Gastrocnemius medialis (tissue), 4 donors: ENCODE results near the gene CIDEA. TPM values are rescaled to one million over a fixed set of nuclear protein-coding genes. Genes with fewer than 3 reads are reported as not detected.
A peak's percentile ranks its signal among the peaks of the same experiment; 100 is the strongest.

Source experiments
- ATAC-seq, 2 donors: fragments of 150-250 bp; one replicate each; pipeline ENCODE4 v1.9.1; 2016
- DNase-seq, 2 donors: peaks; one replicate each; pipeline ENCODE4 v3.0.0-alpha.2; 2019
- H3K27ac ChIP-seq, 4 donors: fragments of 200-600 bp; sonication (generic); 1 replicate in 1 of 4; 2 replicates in 3 of 4; pipeline ENCODE4 v1.5.1; 2016 to 2018; ENCODE audit warnings: mild to moderate bottlenecking in 2 of 4, moderate library complexity in 1 of 4
- H3K27me3 ChIP-seq, 3 donors: fragments of 200-600 bp; sonication (generic) in 2 of 3; 1 replicate in 1 of 3; 2 replicates in 2 of 3; pipeline versions ENCODE4 v1.5.1 to v1.6.0; 2016 to 2019; ENCODE audit warnings: mild to moderate bottlenecking in 1 of 3, moderate library complexity in 1 of 3
- H3K36me3 ChIP-seq, 2 donors: fragments of 200-600 bp; sonication (generic) in 1 of 2; one replicate each; pipeline ENCODE4 v1.5.1; 2017 to 2018
- H3K4me1 ChIP-seq, 2 donors: fragments of 200-600 bp; sonication (generic) in 1 of 2; one replicate each; pipeline ENCODE4 v1.5.1; 2016 to 2017; ENCODE audit warnings: mild to moderate bottlenecking in 2 of 2
- H3K4me3 ChIP-seq, 4 donors: fragments of 200-600 bp; sonication (generic) in 3 of 4; 1 replicate in 1 of 4; 2 replicates in 3 of 4; pipeline ENCODE4 v1.5.1; 2016 to 2019; ENCODE audit warnings: mild to moderate bottlenecking in 2 of 4
- H3K9me3 ChIP-seq, 3 donors: fragments of 200-600 bp; sonication (generic) in 2 of 3; 1 replicate in 1 of 3; 2 replicates in 2 of 3; pipeline ENCODE4 v1.5.1; 2016 to 2019
- POLR2A ChIP-seq, 2 donors: fragments of 450-650 bp; IDR thresholded peaks; one replicate each; pipeline ENCODE4 v1.6.1; 2017; ENCODE audit warnings: antibody characterized with exemption in 2 of 2, mild to moderate bottlenecking in 2 of 2, moderate library complexity in 2 of 2
- in situ Hi-C, 4 donors: fragments of 200-750 bp; cut with MboI; loops; one replicate each; pipeline versions ENCODE4 v1.15.0 to v1.8.0; 2017; ENCODE audit warnings: low sequenced_read_pairs in 4 of 4
- intact Hi-C: fragments of 100-400 bp; cut with DNase I; formaldehyde crosslinking; loops from one replicate; pipeline ENCODE4 v1.15.1; 2023; ENCODE audit warnings: low total_unique reads
- total RNA-seq, 4 donors: library from RNA; depleted of rRNA; stranded (reverse); fragments of >200 nt; gene quantifications; one replicate each; pipeline versions ENCODE4 v1.1.0 to v1.2.3, GENCODE V29; 2016
- TF ChIP-seq, protein P1 (sequence below), 5 experiments: fragments of 450-650 bp in 3 of 5; fragments of 200-600 bp in 2 of 5; sonication (generic) in 2 of 5; IDR thresholded peaks in 4 of 5; conservative IDR thresholded peaks in 1 of 5; 1 replicate in 4 of 5; 2 replicates in 1 of 5; pipeline ENCODE4 v1.5.1; 2016 to 2019; ENCODE audit warnings: antibody characterized with exemption in 5 of 5, mild to moderate bottlenecking in 3 of 5, moderate library complexity in 3 of 5

The CIDEA gene
- total RNA-seq, 4 donors from 2014 or later = 0.33 to 7.4 TPM; not detected in 2

DNA sequence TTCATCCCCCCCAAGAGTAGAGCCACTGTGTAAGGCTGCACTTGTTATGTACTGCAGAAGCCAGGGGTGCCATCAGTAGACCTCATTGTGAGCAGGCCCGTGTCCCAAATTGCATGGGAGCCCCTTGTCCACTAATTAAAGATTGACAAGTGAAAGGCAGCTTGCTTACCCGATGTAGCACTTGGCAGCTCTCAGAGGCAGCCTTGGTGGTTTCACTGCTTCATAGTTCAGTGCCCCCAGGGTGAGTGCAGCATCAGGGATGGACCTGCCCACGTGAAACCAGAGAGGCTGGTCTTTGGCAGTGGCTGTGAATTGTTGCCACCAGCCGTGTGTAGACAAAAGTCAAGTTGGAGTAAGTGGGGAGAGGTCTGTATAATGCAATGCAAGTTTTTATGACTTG is 67.2 kb downstream of the CIDEA start:
- peaks cover 0 to 9% of the 10 kb centered on the region in 2 donors for H3K4me1 ChIP-seq
- TF ChIP-seq, protein P1, sequence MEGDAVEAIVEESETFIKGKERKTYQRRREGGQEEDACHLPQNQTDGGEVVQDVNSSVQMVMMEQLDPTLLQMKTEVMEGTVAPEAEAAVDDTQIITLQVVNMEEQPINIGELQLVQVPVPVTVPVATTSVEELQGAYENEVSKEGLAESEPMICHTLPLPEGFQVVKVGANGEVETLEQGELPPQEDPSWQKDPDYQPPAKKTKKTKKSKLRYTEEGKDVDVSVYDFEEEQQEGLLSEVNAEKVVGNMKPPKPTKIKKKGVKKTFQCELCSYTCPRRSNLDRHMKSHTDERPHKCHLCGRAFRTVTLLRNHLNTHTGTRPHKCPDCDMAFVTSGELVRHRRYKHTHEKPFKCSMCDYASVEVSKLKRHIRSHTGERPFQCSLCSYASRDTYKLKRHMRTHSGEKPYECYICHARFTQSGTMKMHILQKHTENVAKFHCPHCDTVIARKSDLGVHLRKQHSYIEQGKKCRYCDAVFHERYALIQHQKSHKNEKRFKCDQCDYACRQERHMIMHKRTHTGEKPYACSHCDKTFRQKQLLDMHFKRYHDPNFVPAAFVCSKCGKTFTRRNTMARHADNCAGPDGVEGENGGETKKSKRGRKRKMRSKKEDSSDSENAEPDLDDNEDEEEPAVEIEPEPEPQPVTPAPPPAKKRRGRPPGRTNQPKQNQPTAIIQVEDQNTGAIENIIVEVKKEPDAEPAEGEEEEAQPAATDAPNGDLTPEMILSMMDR (IDR thresholded peaks at IDR 0.05 in 4 of 5, conservative IDR thresholded peaks at IDR 0.05 in 1 of 5) = no peak
- no peak for TF ChIP-seq POLR2A (IDR thresholded peaks at IDR 0.05)
- DNase-seq (no peak), ATAC-seq (no peak)
- H3K36me3 ChIP-seq = peaks cover 0 to 27% of the 10 kb centered on the region in 2 donors
- no peak overlapping the region for H3K4me3 ChIP-seq
- H3K27ac ChIP-seq = no peak overlapping the region
- no peaks in the 10 kb centered on the region for H3K9me3 ChIP-seq
- intact Hi-C loops = no loop called here
- H3K27me3 ChIP-seq = no peaks in the 10 kb centered on the region
- in situ Hi-C loops = no loop called here

DNA sequence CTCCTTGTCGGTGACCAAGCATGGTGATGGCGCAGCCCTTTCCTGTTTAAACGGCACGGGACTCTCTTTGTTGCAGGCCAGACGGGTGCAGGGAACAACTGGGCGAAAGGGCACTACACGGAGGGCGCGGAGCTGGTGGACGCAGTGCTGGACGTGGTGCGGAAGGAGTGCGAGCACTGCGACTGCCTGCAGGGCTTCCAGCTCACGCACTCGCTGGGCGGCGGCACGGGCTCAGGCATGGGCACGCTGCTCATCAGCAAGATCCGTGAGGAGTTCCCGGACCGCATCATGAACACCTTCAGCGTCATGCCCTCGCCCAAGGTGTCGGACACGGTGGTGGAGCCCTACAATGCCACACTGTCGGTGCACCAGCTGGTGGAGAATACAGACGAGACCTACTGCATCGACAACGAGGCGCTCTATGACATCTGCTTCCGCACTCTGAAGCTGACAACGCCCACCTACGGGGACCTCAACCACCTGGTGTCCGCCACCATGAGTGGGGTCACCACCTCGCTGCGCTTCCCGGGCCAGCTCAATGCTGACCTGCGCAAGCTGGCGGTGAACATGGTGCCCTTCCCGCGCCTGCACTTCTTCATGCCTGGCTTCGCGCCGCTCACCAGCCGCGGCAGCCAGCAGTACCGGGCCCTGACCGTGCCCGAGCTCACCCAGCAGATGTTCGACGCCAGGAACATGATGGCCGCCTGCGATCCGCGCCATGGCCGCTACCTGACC is 71.0 kb downstream of the CIDEA start:
- no peak for DNase-seq
- Histone ChIP-seq H3K27ac (no peak overlapping the region), H3K4me1 (peaks cover 0 to 8% of the 10 kb centered on the region in 2 donors), H3K9me3 (no peaks in the 10 kb centered on the region), H3K4me3 (no peak overlapping the region), H3K36me3 (peaks cover 0 to 42% of the 10 kb centered on the region in 2 donors), H3K27me3 (no peaks in the 10 kb centered on the region)
- ATAC-seq = no peak
- in situ Hi-C loops (no loop called here), intact Hi-C loops (no loop called here)
- TF ChIP-seq POLR2A (IDR thresholded peaks at IDR 0.05) = no peak
- TF ChIP-seq, protein P1 (IDR thresholded peaks at IDR 0.05 in 4 of 5, conservative IDR thresholded peaks at IDR 0.05 in 1 of 5) = no peak

DNA sequence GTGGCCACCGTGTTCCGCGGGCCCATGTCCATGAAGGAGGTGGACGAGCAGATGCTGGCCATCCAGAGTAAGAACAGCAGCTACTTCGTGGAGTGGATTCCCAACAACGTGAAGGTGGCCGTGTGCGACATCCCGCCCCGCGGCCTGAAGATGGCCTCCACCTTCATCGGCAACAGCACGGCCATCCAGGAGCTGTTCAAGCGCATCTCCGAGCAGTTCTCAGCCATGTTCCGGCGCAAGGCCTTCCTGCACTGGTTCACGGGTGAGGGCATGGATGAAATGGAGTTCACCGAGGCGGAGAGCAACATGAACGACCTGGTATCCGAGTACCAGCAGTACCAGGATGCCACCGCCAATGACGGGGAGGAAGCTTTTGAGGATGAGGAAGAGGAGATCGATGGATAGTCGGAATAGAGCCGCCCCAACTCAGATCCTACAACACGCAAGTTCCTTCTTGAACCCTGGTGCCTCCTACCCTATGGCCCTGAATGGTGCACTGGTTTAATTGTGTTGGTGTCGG is 71.6 kb downstream of the CIDEA start:
- Histone ChIP-seq H3K27ac (no peak overlapping the region), H3K27me3 (no peaks in the 10 kb centered on the region), H3K36me3 (peaks cover 0 to 42% of the 10 kb centered on the region in 2 donors), H3K9me3 (no peaks in the 10 kb centered on the region), H3K4me1 (peaks cover 0 to 8% of the 10 kb centered on the region in 2 donors), H3K4me3 (no peak overlapping the region)
- ATAC-seq (no peak), DNase-seq (no peak)
- intact Hi-C loops (no loop called here), in situ Hi-C loops (no loop called here)
- TF ChIP-seq POLR2A (IDR thresholded peaks at IDR 0.05) = no peak
- TF ChIP-seq, protein P1 (IDR thresholded peaks at IDR 0.05 in 4 of 5, conservative IDR thresholded peaks at IDR 0.05 in 1 of 5) = no peak

GRCh38 chr18:12326711-12327460 is 72.7 kb downstream of the CIDEA start:
- peak overlapping the region in 1 of 4 donors; percentile 38 for H3K27ac ChIP-seq
- TF ChIP-seq, protein P1 (IDR thresholded peaks at IDR 0.05 in 4 of 5, conservative IDR thresholded peaks at IDR 0.05 in 1 of 5) = no peak
- no peak for TF ChIP-seq POLR2A (IDR thresholded peaks at IDR 0.05)
- H3K27me3 ChIP-seq = no peaks in the 10 kb centered on the region
- H3K4me3 ChIP-seq = no peak overlapping the region
- DNase-seq (no peak), ATAC-seq (no peak)
- H3K4me1 ChIP-seq = peaks cover 0 to 8% of the 10 kb centered on the region in 2 donors
- in situ Hi-C loops = no loop called here
- H3K36me3 ChIP-seq = peaks cover 0 to 34% of the 10 kb centered on the region in 2 donors
- intact Hi-C loops = no loop called here
- no peaks in the 10 kb centered on the region for H3K9me3 ChIP-seq

Other genes with a start within 250 kb of the CIDEA start
- gene ANKRD62, start 160.5 kb upstream of the CIDEA start, total RNA-seq = not detected
- 10 to 100 TPM in 3 of 4 donors, 1 to 10 TPM in 1; 6.3 to 29.7 (median 13.5) TPM for gene TUBB6, start 53.9 kb downstream of the CIDEA start, total RNA-seq
- 100 to 1,000 TPM; 102 to 166 (median 124) TPM for gene AFG3L2, start 122.9 kb downstream of the CIDEA start, total RNA-seq
- under 1 TPM in 1 of 4 donors, not detected in 3; 0.11 TPM for gene PRELID3A, start 153.6 kb downstream of the CIDEA start, total RNA-seq